ENCODE measurements around the gene TRAPPC2L.

Gene TRAPPC2L

GRCh38 chr16:88856828-88857727 is at the start of gene TRAPPC2L, which contains the start of gene GALNS:
Gene TRAPPC2L, plus strand, starts transcription at chr16:88857127. Its CDS starts 24 bp downstream, at chr16:88857151.
Gene GALNS, minus strand, starts transcription at chr16:88856947. Its CDS starts 70 bp downstream, at chr16:88856877.
- no peak for TF ChIP-seq CTCF (conservative IDR thresholded peaks at IDR 0.05; ENCODE audit: low read depth, low read length)
- DNase-seq (ENCODE audit: low read depth), result peak; percentile 65
- H3K4me3 ChIP-seq (ENCODE audit: low read length), result peak within 1 kb of the TSS; percentile 99

GRCh38 chr16:88807142-88807625 is 49.7 kb upstream of the TRAPPC2L start:
- no peak for TF ChIP-seq CTCF (conservative IDR thresholded peaks at IDR 0.05; ENCODE audit: low read depth, low read length)
- H3K4me3 ChIP-seq (ENCODE audit: low read length), result no peak overlapping the region
- DNase-seq (ENCODE audit: low read depth), result no peak

- H3K4me3 ChIP-seq (ENCODE audit: low read length), result no peak overlapping the region
- no peak for DNase-seq (ENCODE audit: low read depth)
- TF ChIP-seq CTCF (conservative IDR thresholded peaks at IDR 0.05; ENCODE audit: low read depth, low read length), result no peak
Observed at GRCh38 chr16:88807626-88808453, 49.1 kb upstream of the TRAPPC2L start.

GRCh38 chr16:88809068-88809675 is 47.8 kb upstream of the TRAPPC2L start:
- no peak for DNase-seq (ENCODE audit: low read depth)
- no peak overlapping the region for H3K4me3 ChIP-seq (ENCODE audit: low read length)
- TF ChIP-seq CTCF (conservative IDR thresholded peaks at IDR 0.05; ENCODE audit: low read depth, low read length), result no peak

GRCh38 chr16:88809676-88810165 is 47.2 kb upstream of the TRAPPC2L start:
- no peak overlapping the region for H3K4me3 ChIP-seq (ENCODE audit: low read length)
- no peak for TF ChIP-seq CTCF (conservative IDR thresholded peaks at IDR 0.05; ENCODE audit: low read depth, low read length)
- DNase-seq (ENCODE audit: low read depth), result no peak

- no peak for DNase-seq (ENCODE audit: low read depth)
- H3K4me3 ChIP-seq (ENCODE audit: low read length), result peak overlapping the region; percentile 54
Observed at GRCh38 chr16:88810166-88810911, 46.6 kb upstream of the TRAPPC2L start.

More at GRCh38 chr16:88810166-88810911, 46.6 kb upstream of the TRAPPC2L start:
- TF ChIP-seq CTCF (conservative IDR thresholded peaks at IDR 0.05; ENCODE audit: low read depth, low read length), result no peak

Data from retinal pigment epithelial cell (primary cell).